Endothelial cell of umbilical vein (primary cell): ENCODE results near the gene PROK2. TPM values are rescaled to one million over a fixed set of nuclear protein-coding genes. Genes with fewer than 3 reads are reported as not detected.

Experiments used
- BruUV-seq: library from RNA; stranded (reverse); fragments of 400-500 nt; replicated peaks from 2 replicates; lab custom pipeline; 2021; lab: Mats Ljungman, UMichigan
- CTCF ChIA-PET: fragments of 300-600, 350-600 bp; sonication (Branson Sonifier 250); formaldehyde crosslinking; loops from one replicate; lab custom pipeline; 2021; ENCODE audit warnings: antibody characterized with exemption, inconsistent platforms; lab: Charles Lee
- POLR2A ChIA-PET: fragments of 300-600, 350-600 bp; sonication (Branson Sonifier 250); formaldehyde crosslinking; loops from one replicate; lab custom pipeline; 2021; ENCODE audit warnings: antibody characterized with exemption, inconsistent platforms; lab: Charles Lee
- DNase-seq: peaks from one replicate; pipeline ENCODE4 v3.0.0-alpha.2; 2011; ENCODE audit warnings: low read depth, low spot score
- FAIRE-seq: peaks from 2 replicates; lab custom pipeline; 2011; peaks lifted over from hg19 to GRCh38; lab: Jason Lieb, UNC
- H2AFZ ChIP-seq: 2 replicates; pipeline ENCODE4 v1.6.0; 2012; ENCODE audit warnings: low read depth, low read length, control low read depth, inconsistent platforms
- H3K27ac ChIP-seq: 2 replicates; pipeline ENCODE4 v1.5.1; 2011; ENCODE audit warnings: low read depth, mild to moderate bottlenecking, control low read depth, low read length, moderate library complexity; ENCODE audit not compliant: insufficient read depth
- H3K27me3 ChIP-seq, 2 experiments: 2 replicates each; pipeline versions ENCODE4 v1.6.0 to v1.6.1; 2011; ENCODE audit warnings: low read length in 2 of 2, mixed read lengths in 1 of 2; ENCODE audit not compliant: control insufficient read depth in 2 of 2, insufficient read depth in 2 of 2
- H3K36me3 ChIP-seq, 2 experiments: 2 replicates in 1 of 2; 3 replicates in 1 of 2; pipeline ENCODE4 v1.5.1; 2011; ENCODE audit warnings: low read length in 2 of 2, mild to moderate bottlenecking in 1 of 2, moderate library complexity in 1 of 2; ENCODE audit not compliant: control insufficient read depth in 2 of 2, insufficient read depth in 2 of 2; ENCODE audit errors: extremely low read depth in 1 of 2
- H3K4me1 ChIP-seq: 3 replicates; pipeline ENCODE4 v1.5.1; 2011; ENCODE audit warnings: mild to moderate bottlenecking, low read length; ENCODE audit not compliant: control insufficient read depth, insufficient read depth; ENCODE audit errors: extremely low read depth
- H3K4me2 ChIP-seq: 2 replicates; pipeline ENCODE4 v1.6.1; 2011; ENCODE audit warnings: low read length, control low read depth, mixed read lengths; ENCODE audit not compliant: insufficient read depth
- H3K4me3 ChIP-seq, 3 experiments: fragments of 200-600 bp in 1 of 3; sonication (generic), shearing (Covaris generic) in 1 of 3; replicated peaks in 1 of 3; 2 replicates each; pipeline ENCODE4 v1.5.1; 2011 to 2016; ENCODE audit warnings: control low read depth in 3 of 3, low read length in 3 of 3, mild to moderate bottlenecking in 2 of 3, inconsistent platforms in 1 of 3, low read depth in 1 of 3, moderate library complexity in 1 of 3; ENCODE audit not compliant: insufficient read depth in 1 of 3
- H3K79me2 ChIP-seq: 2 replicates; pipeline ENCODE4 v1.6.0; 2012; ENCODE audit warnings: low read length, inconsistent platforms; ENCODE audit not compliant: control insufficient read depth, insufficient read depth
- H3K9ac ChIP-seq: replicated peaks from 2 replicates; pipeline ENCODE3; 2011; ENCODE audit warnings: low read length, control low read depth; ENCODE audit not compliant: insufficient read depth; ENCODE audit errors: extremely low read depth
- H3K9me1 ChIP-seq: replicated peaks from 3 replicates; pipeline ENCODE4 v1.6.0; 2011; ENCODE audit warnings: mild to moderate bottlenecking, low read length; ENCODE audit not compliant: control insufficient read depth, insufficient read depth; ENCODE audit errors: extremely low read depth
- H3K9me3 ChIP-seq: replicated peaks from 2 replicates; pipeline ENCODE4 v1.5.1; 2012; ENCODE audit warnings: low read length, inconsistent platforms; ENCODE audit not compliant: control insufficient read depth, insufficient read depth
- H4K20me1 ChIP-seq: replicated peaks from 2 replicates; pipeline ENCODE3; 2011; ENCODE audit warnings: mild to moderate bottlenecking, low read length; ENCODE audit not compliant: control insufficient read depth, insufficient read depth; ENCODE audit errors: extremely low read depth
- CTCF ChIP-seq, 2 donors: IDR thresholded peaks; 1 replicate in 1 of 2; 2 replicates in 1 of 2; pipeline ENCODE4 v1.5.1; 2011; ENCODE audit warnings: low read length in 2 of 2, mild to moderate bottlenecking in 2 of 2, moderate library complexity in 2 of 2, control low read depth in 1 of 2, inconsistent platforms in 1 of 2, low read depth in 1 of 2; ENCODE audit not compliant: insufficient read depth in 1 of 2; ENCODE audit errors: extremely low read depth in 1 of 2
- EZH2 ChIP-seq: IDR thresholded peaks from 2 replicates; pipeline ENCODE4 v1.6.1; 2012; ENCODE audit warnings: borderline replicate concordance, low read depth, mild to moderate bottlenecking, moderate library complexity, low read length, inconsistent platforms; ENCODE audit not compliant: severe bottlenecking
- FOS ChIP-seq: IDR thresholded peaks from 2 replicates; pipeline ENCODE4 v1.6.1; 2011; ENCODE audit warnings: mild to moderate bottlenecking, low read length, moderate library complexity, borderline replicate concordance; ENCODE audit not compliant: insufficient read depth
- GATA2 ChIP-seq: IDR thresholded peaks from 2 replicates; pipeline ENCODE4 v1.7.0; 2011; ENCODE audit warnings: low read depth, mild to moderate bottlenecking, moderate library complexity, mixed read lengths, low read length; ENCODE audit not compliant: insufficient read length, insufficient read depth
- JUN ChIP-seq: IDR thresholded peaks from 2 replicates; pipeline ENCODE4 v1.6.1; 2011; ENCODE audit warnings: borderline replicate concordance, low read depth; ENCODE audit not compliant: insufficient read length, insufficient read depth
- MAX ChIP-seq: IDR thresholded peaks from 2 replicates; pipeline ENCODE4 v1.6.1; 2011; ENCODE audit not compliant: insufficient read depth, insufficient read length
- MYC ChIP-seq: IDR thresholded peaks from one replicate; pipeline ENCODE4 v1.6.1; 2011; ENCODE audit warnings: mild to moderate bottlenecking, low read depth, low read length
- POLR2A ChIP-seq: IDR thresholded peaks from 2 replicates; pipeline ENCODE4 v1.6.1; 2012; ENCODE audit warnings: low read depth, mild to moderate bottlenecking, control low read depth, low read length
- POLR2AphosphoS5 ChIP-seq: IDR thresholded peaks from 2 replicates; pipeline ENCODE4 v1.6.1; 2012; ENCODE audit warnings: low read depth, mild to moderate bottlenecking, control low read depth, low read length, moderate library complexity; ENCODE audit not compliant: insufficient read depth
- dilution Hi-C: fragments of 300-500 bp; cut with MboI; formaldehyde crosslinking; loops from one replicate; pipeline ENCODE4 v1.15.0; 2019; ENCODE audit warnings: low sequenced_read_pairs; ENCODE audit not compliant: extremely low pct_ligation_motif_present
- intact Hi-C: fragments of 100-400 bp; cut with micrococcal nuclease; formaldehyde crosslinking; loops from one replicate; pipeline ENCODE4 v1.10.0; 2022
- polyA plus RNA-seq, 4 experiments: library from polyadenylated mRNA; depleted of rRNA in 3 of 4; stranded (reverse) in 3 of 4; unstranded in 1 of 4; fragments of >200 nt; gene quantifications; 2 replicates each; pipeline versions ENCODE4 v1.2.1 to v1.2.3, GENCODE V29; 2011 to 2012; ENCODE audit warnings: missing spikeins in 1 of 4
- total RNA-seq: library from RNA; stranded (reverse); gene quantifications from 2 replicates; pipeline ENCODE4 v1.2.3, GENCODE V29; 2021

The PROK2 gene
- total and polyA plus RNA-seq, 2 donors (not counting 3 experiments of a cell fraction or from before 2014, with no cell fraction given), result not detected

GRCh38 chr3:71779674-71780377 lies 5.1 kb downstream of the PROK2 start:
- POLR2A ChIA-PET, result no interaction called here
- no peak overlapping the region for H3K4me3 ChIP-seq
- H3K9ac ChIP-seq, result no peak overlapping the region
- TF ChIP-seq GATA2 (no peak), MYC (no peak), EZH2 (no peak), CTCF (IDR thresholded peaks at IDR 0.05; ENCODE audit: extremely low read depth in 1 of 2, insufficient read depth in 1 of 2, low read depth in 1 of 2, low read length in 2 of 2) (no peak), POLR2AphosphoS5 (no peak), MAX (no peak), FOS (no peak), POLR2A (no peak), JUN (no peak)
- no peak for FAIRE-seq
- dilution Hi-C loops (no loop called here), intact Hi-C loops (no loop called here)
- no peaks in the 10 kb centered on the region for H3K4me1 ChIP-seq
- no peaks in the 10 kb centered on the region for H3K9me1 ChIP-seq
- no peaks in the 10 kb centered on the region for H3K79me2 ChIP-seq
- CTCF ChIA-PET, result no interaction called here
- H3K27ac ChIP-seq, result no peak overlapping the region
- no peaks in the 10 kb centered on the region for H3K9me3 ChIP-seq
- H4K20me1 ChIP-seq, result no peaks in the 10 kb centered on the region
- DNase-seq, result no peak
- H3K36me3 ChIP-seq, result no peaks in the 10 kb centered on the region
- H2AFZ ChIP-seq, result no peak overlapping the region
- BruUV-seq, result no TSS peak
- H3K4me2 ChIP-seq, result no peak overlapping the region
- peaks cover 27 to 60% of the 10 kb centered on the region in 2 experiments for H3K27me3 ChIP-seq
